ENCODE results near the gene KCNG2.

Gene KCNG2

DNA sequence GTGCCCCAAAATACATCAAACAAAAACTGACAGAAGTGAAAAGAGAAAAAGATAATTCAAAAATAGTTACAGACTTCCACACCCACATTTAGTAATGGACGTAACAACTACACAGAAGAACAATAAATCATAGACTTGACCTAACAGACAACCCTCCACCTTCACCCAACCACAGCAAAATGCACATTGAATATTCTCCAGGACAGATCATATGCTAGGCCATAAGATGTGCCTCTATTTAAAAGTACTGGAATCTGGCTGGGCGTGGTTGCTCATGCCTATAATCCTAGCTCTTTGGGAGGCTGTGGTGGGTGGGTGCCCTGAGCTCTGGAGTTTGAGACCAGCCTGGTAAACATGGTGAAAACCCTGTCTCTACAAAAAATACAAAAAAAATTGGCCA is 133.7 kb downstream of the KCNG2 start:
- H3K27ac Mint-ChIP-seq (ENCODE audit: low read depth), result no peak overlapping the region
- peaks cover 8% of the 10 kb centered on the region for H3K36me3 Mint-ChIP-seq (ENCODE audit: insufficient read depth)
- peaks cover 38% of the 10 kb centered on the region for H3K9me3 Mint-ChIP-seq
- H3K4me3 Mint-ChIP-seq, result no peak overlapping the region
- no peaks in the 10 kb centered on the region for H3K27me3 Mint-ChIP-seq
- peaks cover 16% of the 10 kb centered on the region for H3K4me1 Mint-ChIP-seq
- DNase-seq (ENCODE audit: low spot score in 2 of 2), result no peak
- no peak for ATAC-seq (replicated peaks; ENCODE audit: extremely low read depth, poor library complexity, severe bottlenecking)

- ATAC-seq (replicated peaks; ENCODE audit: extremely low read depth, poor library complexity, severe bottlenecking), result no peak
- peaks cover 4% of the 10 kb centered on the region for H3K36me3 Mint-ChIP-seq (ENCODE audit: insufficient read depth)
- no peaks in the 10 kb centered on the region for H3K27me3 Mint-ChIP-seq
- peaks cover 38% of the 10 kb centered on the region for H3K9me3 Mint-ChIP-seq
- peaks cover 16% of the 10 kb centered on the region for H3K4me1 Mint-ChIP-seq
- no peak overlapping the region for H3K4me3 Mint-ChIP-seq
- no peak overlapping the region for H3K27ac Mint-ChIP-seq (ENCODE audit: low read depth)
- DNase-seq (ENCODE audit: low spot score in 2 of 2), result no peak
These were observed 135.2 kb downstream of the KCNG2 start for GRCh38 chr18:79932907-79933306.

DNA sequence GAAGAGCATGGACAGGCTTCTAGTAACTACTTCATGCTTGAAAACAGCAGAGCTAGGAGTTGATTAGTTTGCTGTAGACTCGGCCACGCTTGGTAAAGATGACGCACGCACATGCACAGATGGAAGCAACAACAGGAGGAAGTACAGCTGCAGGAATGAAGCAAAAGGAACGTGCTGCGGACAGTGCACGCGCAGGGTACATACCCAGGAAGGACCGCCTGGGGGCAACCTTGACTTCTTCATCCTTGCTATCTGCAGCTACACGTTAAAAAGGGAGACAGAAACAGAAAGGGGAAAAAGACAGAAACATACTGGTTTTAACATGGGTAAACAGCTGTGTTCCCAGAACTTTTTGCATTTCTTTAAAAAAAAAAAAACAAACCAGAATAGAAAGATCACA is 136.0 kb downstream of the KCNG2 start:
- no peak overlapping the region for H3K4me3 Mint-ChIP-seq
- peaks cover 14% of the 10 kb centered on the region for H3K4me1 Mint-ChIP-seq
- DNase-seq (ENCODE audit: low spot score in 2 of 2) (no peak), ATAC-seq (replicated peaks; ENCODE audit: extremely low read depth, poor library complexity, severe bottlenecking) (no peak)
- peaks cover 36% of the 10 kb centered on the region for H3K9me3 Mint-ChIP-seq
- peaks cover 4% of the 10 kb centered on the region for H3K36me3 Mint-ChIP-seq (ENCODE audit: insufficient read depth)
- no peak overlapping the region for H3K27ac Mint-ChIP-seq (ENCODE audit: low read depth)
- H3K27me3 Mint-ChIP-seq, result no peaks in the 10 kb centered on the region

- H3K36me3 Mint-ChIP-seq (ENCODE audit: insufficient read depth), result peaks cover 7% of the 10 kb centered on the region
- ATAC-seq (replicated peaks; ENCODE audit: extremely low read depth, poor library complexity, severe bottlenecking) (no peak), DNase-seq (ENCODE audit: low spot score in 2 of 2) (no peak)
- H3K4me3 Mint-ChIP-seq, result no peak overlapping the region
- H3K4me1 Mint-ChIP-seq, result peaks cover 9% of the 10 kb centered on the region
- no peaks in the 10 kb centered on the region for H3K27me3 Mint-ChIP-seq
- H3K9me3 Mint-ChIP-seq, result peaks cover 29% of the 10 kb centered on the region
- H3K27ac Mint-ChIP-seq (ENCODE audit: low read depth), result no peak overlapping the region
These were observed 136.8 kb downstream of the KCNG2 start for GRCh38 chr18:79934311-79935097.

GRCh38 chr18:79935098-79935480 is 137.4 kb downstream of the KCNG2 start:
- H3K9me3 Mint-ChIP-seq, result peaks cover 23% of the 10 kb centered on the region
- DNase-seq (ENCODE audit: low spot score in 2 of 2) (no peak), ATAC-seq (replicated peaks; ENCODE audit: extremely low read depth, poor library complexity, severe bottlenecking) (no peak)
- H3K27ac Mint-ChIP-seq (ENCODE audit: low read depth), result no peak overlapping the region
- H3K36me3 Mint-ChIP-seq (ENCODE audit: insufficient read depth), result peaks cover 8% of the 10 kb centered on the region
- no peaks in the 10 kb centered on the region for H3K27me3 Mint-ChIP-seq
- H3K4me3 Mint-ChIP-seq, result no peak overlapping the region
- H3K4me1 Mint-ChIP-seq, result peaks cover 15% of the 10 kb centered on the region

DNA sequence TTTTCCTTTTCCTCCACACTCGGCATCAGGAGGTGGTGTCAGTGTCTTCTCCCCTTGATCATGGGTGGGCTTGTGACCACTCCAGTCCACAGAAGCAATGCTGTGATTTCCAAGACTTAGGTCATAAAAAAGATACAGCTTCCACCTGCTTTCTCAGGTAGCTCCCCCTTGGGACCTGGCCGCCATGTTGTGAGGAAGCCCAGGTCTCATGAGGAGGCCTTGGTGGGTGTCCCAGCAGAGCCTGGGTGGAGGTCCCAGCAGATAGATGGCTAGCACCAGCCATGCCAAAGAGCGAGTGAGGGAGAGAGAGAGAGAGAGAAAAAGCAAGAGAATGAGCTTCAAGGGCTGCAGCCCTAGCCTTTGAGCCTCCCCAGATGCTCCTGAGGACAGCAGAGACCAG is 137.8 kb downstream of the KCNG2 start:
- ATAC-seq (replicated peaks; ENCODE audit: extremely low read depth, poor library complexity, severe bottlenecking), result no peak
- no peaks in the 10 kb centered on the region for H3K27me3 Mint-ChIP-seq
- H3K4me3 Mint-ChIP-seq, result no peak overlapping the region
- no peak overlapping the region for H3K27ac Mint-ChIP-seq (ENCODE audit: low read depth)
- DNase-seq (ENCODE audit: low spot score in 2 of 2), result no peak
- H3K4me1 Mint-ChIP-seq, result peaks cover 16% of the 10 kb centered on the region
- peaks cover 8% of the 10 kb centered on the region for H3K36me3 Mint-ChIP-seq (ENCODE audit: insufficient read depth)
- peaks cover 23% of the 10 kb centered on the region for H3K9me3 Mint-ChIP-seq

DNA sequence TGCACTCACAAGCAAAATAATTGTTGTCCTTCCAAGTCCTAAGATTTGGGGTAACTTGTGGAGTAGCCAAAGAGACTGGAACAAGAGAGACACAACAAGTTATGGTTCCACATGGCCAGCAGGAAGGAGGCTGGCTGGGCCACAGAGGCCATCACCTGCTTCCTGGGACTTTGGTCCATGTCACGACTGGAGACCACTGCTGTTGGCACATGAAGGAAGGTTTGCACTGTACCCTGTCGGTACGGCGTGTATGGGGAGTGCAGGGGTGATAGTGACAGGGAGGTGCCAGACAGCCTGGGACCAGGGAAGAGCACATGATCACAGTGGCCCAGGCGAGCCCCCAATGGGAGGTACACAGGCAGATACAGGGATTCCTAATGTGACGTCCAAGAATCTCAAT is 138.2 kb downstream of the KCNG2 start:
- H3K27me3 Mint-ChIP-seq, result no peaks in the 10 kb centered on the region
- no peak for ATAC-seq (replicated peaks; ENCODE audit: extremely low read depth, poor library complexity, severe bottlenecking)
- no peak for DNase-seq (ENCODE audit: low spot score in 2 of 2)
- peaks cover 8% of the 10 kb centered on the region for H3K36me3 Mint-ChIP-seq (ENCODE audit: insufficient read depth)
- no peak overlapping the region for H3K27ac Mint-ChIP-seq (ENCODE audit: low read depth)
- peaks cover 23% of the 10 kb centered on the region for H3K9me3 Mint-ChIP-seq
- H3K4me3 Mint-ChIP-seq, result no peak overlapping the region
- peaks cover 16% of the 10 kb centered on the region for H3K4me1 Mint-ChIP-seq

DNA sequence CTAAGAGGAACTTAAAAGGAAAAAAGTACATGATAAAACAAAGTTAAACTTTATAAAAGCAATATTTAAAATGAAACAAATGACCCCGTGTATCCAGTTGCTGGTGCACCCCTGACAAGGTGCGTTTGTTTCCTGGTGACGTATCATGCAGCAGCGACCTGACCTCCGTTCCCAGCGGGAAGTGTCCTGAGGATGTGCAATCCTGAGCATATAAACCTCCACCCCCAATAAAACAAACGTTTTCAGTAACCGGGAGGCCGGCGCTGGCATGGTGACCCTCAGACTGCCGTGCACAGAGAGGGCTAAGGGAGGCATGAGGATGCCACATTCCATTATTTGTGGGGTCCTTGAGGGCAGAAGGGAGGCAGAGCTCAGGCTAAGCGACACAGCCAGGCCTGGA is 138.9 kb downstream of the KCNG2 start:
- no peaks in the 10 kb centered on the region for H3K27me3 Mint-ChIP-seq
- no peak overlapping the region for H3K27ac Mint-ChIP-seq (ENCODE audit: low read depth)
- no peak overlapping the region for H3K4me3 Mint-ChIP-seq
- peaks cover 8% of the 10 kb centered on the region for H3K36me3 Mint-ChIP-seq (ENCODE audit: insufficient read depth)
- peaks cover 23% of the 10 kb centered on the region for H3K9me3 Mint-ChIP-seq
- ATAC-seq (replicated peaks; ENCODE audit: extremely low read depth, poor library complexity, severe bottlenecking) (no peak), DNase-seq (ENCODE audit: low spot score in 2 of 2) (no peak)
- peaks cover 16% of the 10 kb centered on the region for H3K4me1 Mint-ChIP-seq

DNA sequence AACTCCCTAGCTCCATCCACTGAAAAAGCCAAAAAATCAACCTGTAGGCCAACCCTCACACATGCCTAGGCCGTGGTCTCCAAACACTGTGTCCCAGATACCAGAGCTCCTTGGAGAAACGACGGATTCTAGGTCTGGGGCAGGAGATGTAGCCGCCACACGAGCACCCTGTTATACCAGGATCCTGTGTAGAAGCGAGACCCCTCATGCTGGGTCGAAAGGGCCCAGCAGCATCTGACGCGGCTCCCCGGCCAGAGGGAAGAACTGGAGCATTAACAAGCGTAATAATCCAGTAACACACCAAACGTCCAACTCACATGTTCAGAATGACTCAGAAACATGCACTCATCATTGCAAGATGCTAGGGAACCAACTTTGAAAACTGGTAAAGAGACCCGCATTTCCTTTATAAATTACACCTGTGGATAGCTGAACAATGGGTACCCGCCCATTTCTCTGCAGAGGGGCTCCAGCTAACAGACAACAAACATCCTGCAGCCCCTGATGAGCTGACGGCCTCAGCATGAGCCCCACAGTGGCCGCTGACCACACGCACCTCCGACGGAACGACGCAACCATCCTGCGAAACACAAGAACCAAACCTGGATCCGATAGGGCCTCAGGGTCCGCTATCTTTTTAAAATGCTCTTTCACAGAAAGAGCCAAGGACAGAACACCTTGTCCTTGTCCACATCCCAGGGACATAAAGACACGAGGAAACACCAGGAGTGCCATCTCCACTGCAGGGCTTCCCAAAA is 139.5 kb downstream of the KCNG2 start:
- no peaks in the 10 kb centered on the region for H3K27me3 Mint-ChIP-seq
- H3K4me1 Mint-ChIP-seq, result peaks cover 16% of the 10 kb centered on the region
- peaks cover 9% of the 10 kb centered on the region for H3K36me3 Mint-ChIP-seq (ENCODE audit: insufficient read depth)
- peaks cover 19% of the 10 kb centered on the region for H3K9me3 Mint-ChIP-seq
- no peak overlapping the region for H3K4me3 Mint-ChIP-seq
- H3K27ac Mint-ChIP-seq (ENCODE audit: low read depth), result no peak overlapping the region
- DNase-seq (ENCODE audit: low spot score in 2 of 2) (no peak), ATAC-seq (replicated peaks; ENCODE audit: extremely low read depth, poor library complexity, severe bottlenecking) (no peak)

DNA sequence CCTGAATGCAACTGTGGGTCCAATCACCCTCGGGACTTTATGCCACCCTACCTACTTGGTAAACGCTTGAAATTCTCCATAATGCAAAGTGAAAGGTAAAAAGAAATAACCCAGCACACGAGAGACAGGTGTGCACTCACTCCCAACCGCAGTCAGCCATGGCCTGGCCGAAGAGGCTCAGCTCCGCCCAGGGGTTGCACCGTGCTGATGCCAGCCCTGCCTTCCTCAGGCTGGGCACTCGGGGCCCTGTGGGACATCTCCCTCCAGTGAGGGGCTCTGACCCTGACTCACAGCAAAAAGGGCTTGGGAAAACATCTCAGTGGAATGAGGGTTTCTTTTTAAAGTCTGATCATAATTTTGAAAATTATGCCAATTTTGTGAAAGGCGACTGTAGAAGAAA is 140.5 kb downstream of the KCNG2 start:
- no peak for ATAC-seq (replicated peaks; ENCODE audit: extremely low read depth, poor library complexity, severe bottlenecking)
- DNase-seq (ENCODE audit: low spot score in 2 of 2), result no peak
- H3K4me3 Mint-ChIP-seq, result no peak overlapping the region
- peaks cover 16% of the 10 kb centered on the region for H3K4me1 Mint-ChIP-seq
- H3K36me3 Mint-ChIP-seq (ENCODE audit: insufficient read depth), result peaks cover 10% of the 10 kb centered on the region
- H3K9me3 Mint-ChIP-seq, result peaks cover 13% of the 10 kb centered on the region
- H3K27me3 Mint-ChIP-seq, result no peaks in the 10 kb centered on the region
- H3K27ac Mint-ChIP-seq (ENCODE audit: low read depth), result no peak overlapping the region

DNA sequence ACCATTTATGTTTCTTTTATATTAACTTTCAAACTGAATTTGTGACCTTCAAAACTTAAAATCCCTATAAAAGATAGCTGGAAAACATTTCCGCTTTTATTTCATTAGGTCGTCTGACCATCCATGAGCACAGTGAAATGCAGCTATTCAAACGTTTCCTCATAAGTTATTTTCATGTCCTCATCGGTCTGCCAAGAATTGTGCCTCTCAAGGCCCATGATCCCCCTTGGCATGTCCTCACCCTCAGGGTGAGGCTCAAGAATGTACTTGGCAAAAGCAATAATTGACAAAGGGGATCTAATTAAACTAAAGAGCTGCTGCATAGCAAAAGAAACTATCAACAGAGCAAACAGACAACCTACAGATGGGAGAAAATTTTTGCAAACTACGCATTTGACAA is 141.4 kb downstream of the KCNG2 start:
- H3K36me3 Mint-ChIP-seq (ENCODE audit: insufficient read depth), result peaks cover 10% of the 10 kb centered on the region
- H3K27me3 Mint-ChIP-seq, result no peaks in the 10 kb centered on the region
- no peak overlapping the region for H3K27ac Mint-ChIP-seq (ENCODE audit: low read depth)
- no peak for DNase-seq (ENCODE audit: low spot score in 2 of 2)
- H3K4me3 Mint-ChIP-seq, result no peak overlapping the region
- ATAC-seq (replicated peaks; ENCODE audit: extremely low read depth, poor library complexity, severe bottlenecking), result no peak
- H3K9me3 Mint-ChIP-seq, result peaks cover 5% of the 10 kb centered on the region
- peaks cover 19% of the 10 kb centered on the region for H3K4me1 Mint-ChIP-seq

DNA sequence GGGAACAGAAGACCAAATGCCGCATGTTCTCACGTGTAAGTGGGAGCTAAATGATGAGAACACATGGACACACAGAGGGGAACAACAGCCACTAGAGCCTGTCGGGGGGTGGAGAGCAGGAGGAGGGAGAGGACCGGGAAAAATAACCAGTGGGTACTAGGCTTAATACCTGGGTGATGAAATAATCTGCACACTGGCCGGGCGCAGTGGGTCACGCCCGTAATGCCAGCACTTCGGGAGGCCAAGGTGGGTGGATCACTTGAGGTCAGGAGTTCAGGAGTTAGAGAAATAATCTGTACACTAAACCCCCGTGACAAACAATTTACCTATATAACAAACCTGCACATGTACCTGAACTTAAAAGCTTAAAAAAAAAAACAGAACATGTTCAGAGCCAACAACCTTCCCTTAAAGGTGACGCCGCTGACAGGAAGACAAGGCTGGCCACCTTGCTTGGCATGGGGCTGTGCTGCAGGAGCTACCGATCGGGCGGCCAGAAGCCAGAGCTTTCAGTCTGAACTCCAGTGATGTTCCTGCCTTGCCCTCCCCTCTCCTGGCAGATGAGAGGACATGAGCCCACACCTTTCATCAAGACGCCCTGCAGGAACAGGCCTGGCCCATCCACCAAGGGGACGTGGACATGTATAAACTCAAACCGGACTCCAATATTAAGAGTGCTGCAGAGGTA is 142.5 kb downstream of the KCNG2 start:
- Mint-ChIP-seq H3K27ac (ENCODE audit: low read depth) (no peak overlapping the region), H3K4me3 (no peak overlapping the region), H3K9me3 (peaks cover 5% of the 10 kb centered on the region), H3K4me1 (peaks cover 31% of the 10 kb centered on the region), H3K36me3 (ENCODE audit: insufficient read depth) (peaks cover 15% of the 10 kb centered on the region), H3K27me3 (no peaks in the 10 kb centered on the region)
- DNase-seq (ENCODE audit: low spot score in 2 of 2) (no peak), ATAC-seq (replicated peaks; ENCODE audit: extremely low read depth, poor library complexity, severe bottlenecking) (no peak)
